ENCODE results near the gene CACNA2D1. TPM values are rescaled to one million over a fixed set of nuclear protein-coding genes. Genes with fewer than 3 reads are reported as not detected.
A peak's percentile ranks its signal among the peaks of the same experiment; 100 is the strongest.
"Not testable (repeated sequence)": the region's sequence is repeated elsewhere in the genome, so short reads cannot be mapped to it uniquely, and the experiment has no call there.

The CACNA2D1 gene
- total RNA-seq, 1 donor from 2014 or later, result 1.5 TPM

DNA sequence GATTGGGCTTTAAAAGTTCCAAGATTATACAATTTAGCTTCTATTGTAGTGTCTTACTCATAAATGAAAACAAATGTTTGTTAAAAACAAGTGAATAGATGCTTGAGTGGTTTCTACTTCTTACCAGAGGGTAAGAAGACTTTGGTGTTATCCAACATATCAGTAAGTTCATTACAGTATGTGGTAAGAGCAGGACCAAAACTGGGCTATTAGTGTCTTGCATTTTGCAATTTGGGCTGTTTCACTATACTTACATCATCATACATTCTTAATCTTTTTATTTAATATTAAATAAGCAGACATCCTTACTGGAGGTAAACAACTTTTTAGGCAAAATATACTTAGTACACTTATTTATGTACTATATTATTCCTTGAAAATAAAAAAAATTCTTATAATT is 425.4 kb downstream of the CACNA2D1 start:
- Mint-ChIP-seq H3K9me3 (no peaks in the 10 kb centered on the region), H3K27ac (no peak overlapping the region), H3K36me3 (no peaks in the 10 kb centered on the region), H3K4me3 (no peak overlapping the region), H3K27me3 (ENCODE audit: insufficient read depth, low read depth) (no peaks in the 10 kb centered on the region), H3K4me1 (peaks cover 2% of the 10 kb centered on the region)
- Histone ChIP-seq H3K27ac (no peak overlapping the region), H3K9me3 (ENCODE audit: low read depth) (no peaks in the 10 kb centered on the region), H3K9ac (no peak overlapping the region), H3K4me2 (no peak overlapping the region), H3K27me3 (no peaks in the 10 kb centered on the region), H4K20me1 (ENCODE audit: low read depth) (no peaks in the 10 kb centered on the region), H3F3A (ENCODE audit: low read depth) (no peaks in the 10 kb centered on the region), H2AFZ (replicated peaks) (no peak overlapping the region), H3K4me1 (no peaks in the 10 kb centered on the region), H3K4me3 (no peak overlapping the region), H3K79me2 (ENCODE audit: low read depth) (no peaks in the 10 kb centered on the region), H3K36me3 (no peaks in the 10 kb centered on the region)
- DNase-seq (ENCODE audit: low spot score), result no peak
- no peak for TF ChIP-seq EZH2phosphoT487 (IDR thresholded peaks at IDR 0.05)
- TF ChIP-seq, protein P1, sequence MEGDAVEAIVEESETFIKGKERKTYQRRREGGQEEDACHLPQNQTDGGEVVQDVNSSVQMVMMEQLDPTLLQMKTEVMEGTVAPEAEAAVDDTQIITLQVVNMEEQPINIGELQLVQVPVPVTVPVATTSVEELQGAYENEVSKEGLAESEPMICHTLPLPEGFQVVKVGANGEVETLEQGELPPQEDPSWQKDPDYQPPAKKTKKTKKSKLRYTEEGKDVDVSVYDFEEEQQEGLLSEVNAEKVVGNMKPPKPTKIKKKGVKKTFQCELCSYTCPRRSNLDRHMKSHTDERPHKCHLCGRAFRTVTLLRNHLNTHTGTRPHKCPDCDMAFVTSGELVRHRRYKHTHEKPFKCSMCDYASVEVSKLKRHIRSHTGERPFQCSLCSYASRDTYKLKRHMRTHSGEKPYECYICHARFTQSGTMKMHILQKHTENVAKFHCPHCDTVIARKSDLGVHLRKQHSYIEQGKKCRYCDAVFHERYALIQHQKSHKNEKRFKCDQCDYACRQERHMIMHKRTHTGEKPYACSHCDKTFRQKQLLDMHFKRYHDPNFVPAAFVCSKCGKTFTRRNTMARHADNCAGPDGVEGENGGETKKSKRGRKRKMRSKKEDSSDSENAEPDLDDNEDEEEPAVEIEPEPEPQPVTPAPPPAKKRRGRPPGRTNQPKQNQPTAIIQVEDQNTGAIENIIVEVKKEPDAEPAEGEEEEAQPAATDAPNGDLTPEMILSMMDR (IDR thresholded peaks at IDR 0.05), result no peak
- TF ChIP-seq EZH2 (IDR thresholded peaks at IDR 0.05), result no peak

DNA sequence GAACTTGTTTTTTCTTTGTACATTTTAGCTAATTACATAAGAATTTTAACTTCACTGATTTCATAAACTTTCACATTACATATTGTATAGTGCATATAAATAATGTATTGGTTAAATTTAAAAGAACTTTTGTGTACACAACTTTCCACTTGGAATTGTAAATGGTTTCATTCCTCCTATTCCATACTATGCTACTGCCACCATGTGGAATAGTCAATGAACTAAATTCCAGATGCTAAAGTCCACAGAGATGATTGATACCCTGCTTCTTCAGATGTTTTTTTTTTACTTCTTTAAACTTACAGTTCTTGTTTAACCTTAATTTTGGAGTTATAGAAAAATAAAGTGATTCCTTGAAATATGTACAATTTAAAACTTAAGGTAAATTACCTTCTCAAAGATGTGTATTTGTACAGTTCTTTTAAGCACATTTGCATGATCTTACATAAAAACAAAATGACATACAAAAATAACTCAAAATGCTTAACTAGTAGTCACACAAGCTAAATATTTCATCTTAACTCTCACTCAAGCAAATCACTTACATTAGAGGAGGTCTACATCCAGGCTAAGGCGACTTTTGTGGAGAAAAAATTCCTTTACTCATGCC is 426.1 kb downstream of the CACNA2D1 start:
- H3K9me3 ChIP-seq (ENCODE audit: low read depth), result no peaks in the 10 kb centered on the region
- H3K27ac ChIP-seq, result no peak overlapping the region
- H3K9me3 Mint-ChIP-seq, result no peaks in the 10 kb centered on the region
- H3K27me3 ChIP-seq, result no peaks in the 10 kb centered on the region
- TF ChIP-seq, protein P1 (IDR thresholded peaks at IDR 0.05), result peak; percentile 68
- TF ChIP-seq EZH2 (IDR thresholded peaks at IDR 0.05) (no peak), EZH2phosphoT487 (IDR thresholded peaks at IDR 0.05) (no peak)
- peak; percentile 24 for DNase-seq (ENCODE audit: low spot score)
- no peaks in the 10 kb centered on the region for H3K79me2 ChIP-seq (ENCODE audit: low read depth)
- no peak overlapping the region for H3K4me3 Mint-ChIP-seq
- H3K27ac Mint-ChIP-seq, result no peak overlapping the region
- no peaks in the 10 kb centered on the region for H3K36me3 ChIP-seq
- peaks cover 2% of the 10 kb centered on the region for H3K4me1 Mint-ChIP-seq
- no peaks in the 10 kb centered on the region for H3F3A ChIP-seq (ENCODE audit: low read depth)
- no peaks in the 10 kb centered on the region for H3K36me3 Mint-ChIP-seq
- no peak overlapping the region for H3K4me3 ChIP-seq
- no peaks in the 10 kb centered on the region for H3K4me1 ChIP-seq
- H2AFZ ChIP-seq (replicated peaks), result no peak overlapping the region
- no peak overlapping the region for H3K4me2 ChIP-seq
- no peaks in the 10 kb centered on the region for H3K27me3 Mint-ChIP-seq (ENCODE audit: insufficient read depth, low read depth)
- H4K20me1 ChIP-seq (ENCODE audit: low read depth), result no peaks in the 10 kb centered on the region
- H3K9ac ChIP-seq, result no peak overlapping the region

DNA sequence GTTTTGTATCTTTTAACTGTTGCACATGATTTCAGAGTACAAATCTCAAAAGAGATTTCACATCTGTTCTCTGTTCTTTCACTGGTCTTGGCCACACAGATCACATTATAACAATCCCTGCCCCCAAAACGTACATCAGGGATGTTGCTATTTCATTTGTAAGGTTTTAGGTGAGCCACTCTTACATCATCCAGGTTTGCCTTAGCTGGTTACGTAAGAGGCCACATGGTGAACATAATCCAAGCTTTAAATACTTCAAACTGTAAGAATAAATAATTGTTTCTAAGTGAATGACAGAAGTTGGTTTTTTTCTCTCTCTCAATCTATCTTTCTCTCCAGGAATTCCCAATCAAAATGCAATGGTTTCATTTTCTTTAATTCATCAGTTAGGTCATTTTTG is 427.8 kb downstream of the CACNA2D1 start:
- Mint-ChIP-seq H3K27ac (no peak overlapping the region), H3K4me3 (no peak overlapping the region)
- TF ChIP-seq, protein P1 (IDR thresholded peaks at IDR 0.05), result no peak
- TF ChIP-seq EZH2 (IDR thresholded peaks at IDR 0.05) (no peak), EZH2phosphoT487 (IDR thresholded peaks at IDR 0.05) (no peak)

DNA sequence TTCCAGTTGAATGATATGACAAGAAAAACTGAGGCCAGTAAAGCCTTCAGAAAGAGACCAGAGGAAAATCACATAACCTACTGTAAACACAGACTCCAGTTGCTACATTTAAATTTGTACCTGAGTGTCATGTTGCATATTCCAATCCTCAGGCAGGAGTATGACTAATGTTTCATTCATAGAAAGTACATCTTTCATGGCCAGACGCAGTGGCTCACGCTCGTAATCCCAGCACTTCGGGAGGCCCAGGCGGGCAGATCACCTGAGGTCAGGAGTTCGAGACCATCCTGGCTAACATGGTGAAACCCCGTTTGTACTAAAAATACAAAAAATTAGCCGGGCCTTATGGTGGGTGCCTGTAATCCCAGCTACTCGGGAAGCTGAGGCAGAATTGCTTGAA is 429.0 kb downstream of the CACNA2D1 start:
- not testable (repeated sequence) for H3K4me3 Mint-ChIP-seq; H3K27ac Mint-ChIP-seq; H3K27ac ChIP-seq; H3K36me3 Mint-ChIP-seq; H3K4me1 Mint-ChIP-seq; DNase-seq (ENCODE audit: low spot score); H3K27me3 ChIP-seq; H2AFZ ChIP-seq (replicated peaks); H3K36me3 ChIP-seq; H3K4me2 ChIP-seq; H3K9me3 ChIP-seq (ENCODE audit: low read depth); H3K27me3 Mint-ChIP-seq (ENCODE audit: insufficient read depth, low read depth); H3K9ac ChIP-seq; H3K4me3 ChIP-seq; H3K79me2 ChIP-seq (ENCODE audit: low read depth); H3K9me3 Mint-ChIP-seq; H4K20me1 ChIP-seq (ENCODE audit: low read depth); H3F3A ChIP-seq (ENCODE audit: low read depth); H3K4me1 ChIP-seq

More for the DNA sequence above, 427.8 kb downstream of the CACNA2D1 start:
- no peak for DNase-seq (ENCODE audit: low spot score)
- no peaks in the 10 kb centered on the region for H3K27me3 Mint-ChIP-seq (ENCODE audit: insufficient read depth, low read depth)
- Histone ChIP-seq H3K9me3 (ENCODE audit: low read depth) (no peaks in the 10 kb centered on the region), H3K4me3 (no peak overlapping the region), H3K27ac (no peak overlapping the region), H3K36me3 (no peaks in the 10 kb centered on the region), H3K9ac (no peak overlapping the region), H3K27me3 (no peaks in the 10 kb centered on the region), H3K4me2 (no peak overlapping the region), H4K20me1 (ENCODE audit: low read depth) (no peaks in the 10 kb centered on the region), H3F3A (ENCODE audit: low read depth) (no peaks in the 10 kb centered on the region), H2AFZ (replicated peaks) (no peak overlapping the region), H3K79me2 (ENCODE audit: low read depth) (no peaks in the 10 kb centered on the region), H3K4me1 (no peaks in the 10 kb centered on the region)
- H3K4me1 Mint-ChIP-seq, result peaks cover 2% of the 10 kb centered on the region
- H3K36me3 Mint-ChIP-seq, result no peaks in the 10 kb centered on the region
- no peaks in the 10 kb centered on the region for H3K9me3 Mint-ChIP-seq

Measured in neural progenitor cell (in vitro differentiated cells).